PFSK-1 (cell line): Measurements from ENCODE around the gene CHRNA7.

Experiments
- POLR2AphosphoS5 ChIP-seq: IDR thresholded peaks from 2 replicates; pipeline ENCODE4 v1.6.1; 2012; ENCODE audit warnings: low read depth, mild to moderate bottlenecking, control low read depth, low read length, moderate library complexity
- TAF1 ChIP-seq: IDR thresholded peaks from 2 replicates; pipeline ENCODE4 v1.6.1; 2012; ENCODE audit warnings: low read length, control low read depth, borderline replicate concordance; ENCODE audit not compliant: insufficient read depth
- TF ChIP-seq, protein P1 (sequence below), 2 experiments: IDR thresholded peaks; 2 replicates each; pipeline versions ENCODE4 v1.6.1 to v1.8.0; 2011 to 2012; ENCODE audit warnings: low read depth in 2 of 2, low read length in 2 of 2, control low read depth in 1 of 2, inconsistent platforms in 1 of 2, mild to moderate bottlenecking in 1 of 2, moderate library complexity in 1 of 2; ENCODE audit not compliant: insufficient read depth in 1 of 2

DNA sequence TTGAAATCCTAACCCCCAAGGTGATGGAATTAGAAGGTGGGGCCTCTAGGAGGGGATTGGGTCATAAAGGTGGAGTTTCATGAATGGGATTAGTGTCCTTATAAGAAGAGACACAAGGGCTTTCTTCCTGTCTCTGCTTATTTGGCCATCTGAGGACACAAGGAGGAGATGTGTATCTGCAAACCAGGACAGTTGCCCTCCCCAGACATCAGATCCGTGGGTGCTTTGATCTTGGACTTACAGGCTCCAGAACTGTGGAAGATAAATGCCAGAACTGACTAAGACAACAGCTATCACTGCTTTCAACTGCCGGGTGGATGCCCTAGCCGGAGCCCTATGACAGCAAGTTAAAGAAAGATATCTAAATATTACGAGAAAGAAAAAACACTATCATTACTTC is 94.4 kb downstream of the CHRNA7 start:
- TF ChIP-seq TAF1 (no peak), POLR2AphosphoS5 (no peak)
- TF ChIP-seq, protein P1, sequence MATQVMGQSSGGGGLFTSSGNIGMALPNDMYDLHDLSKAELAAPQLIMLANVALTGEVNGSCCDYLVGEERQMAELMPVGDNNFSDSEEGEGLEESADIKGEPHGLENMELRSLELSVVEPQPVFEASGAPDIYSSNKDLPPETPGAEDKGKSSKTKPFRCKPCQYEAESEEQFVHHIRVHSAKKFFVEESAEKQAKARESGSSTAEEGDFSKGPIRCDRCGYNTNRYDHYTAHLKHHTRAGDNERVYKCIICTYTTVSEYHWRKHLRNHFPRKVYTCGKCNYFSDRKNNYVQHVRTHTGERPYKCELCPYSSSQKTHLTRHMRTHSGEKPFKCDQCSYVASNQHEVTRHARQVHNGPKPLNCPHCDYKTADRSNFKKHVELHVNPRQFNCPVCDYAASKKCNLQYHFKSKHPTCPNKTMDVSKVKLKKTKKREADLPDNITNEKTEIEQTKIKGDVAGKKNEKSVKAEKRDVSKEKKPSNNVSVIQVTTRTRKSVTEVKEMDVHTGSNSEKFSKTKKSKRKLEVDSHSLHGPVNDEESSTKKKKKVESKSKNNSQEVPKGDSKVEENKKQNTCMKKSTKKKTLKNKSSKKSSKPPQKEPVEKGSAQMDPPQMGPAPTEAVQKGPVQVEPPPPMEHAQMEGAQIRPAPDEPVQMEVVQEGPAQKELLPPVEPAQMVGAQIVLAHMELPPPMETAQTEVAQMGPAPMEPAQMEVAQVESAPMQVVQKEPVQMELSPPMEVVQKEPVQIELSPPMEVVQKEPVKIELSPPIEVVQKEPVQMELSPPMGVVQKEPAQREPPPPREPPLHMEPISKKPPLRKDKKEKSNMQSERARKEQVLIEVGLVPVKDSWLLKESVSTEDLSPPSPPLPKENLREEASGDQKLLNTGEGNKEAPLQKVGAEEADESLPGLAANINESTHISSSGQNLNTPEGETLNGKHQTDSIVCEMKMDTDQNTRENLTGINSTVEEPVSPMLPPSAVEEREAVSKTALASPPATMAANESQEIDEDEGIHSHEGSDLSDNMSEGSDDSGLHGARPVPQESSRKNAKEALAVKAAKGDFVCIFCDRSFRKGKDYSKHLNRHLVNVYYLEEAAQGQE (IDR thresholded peaks at IDR 0.05; ENCODE audit: insufficient read depth in 1 of 2, low read depth in 2 of 2, low read length in 2 of 2): no peak
